ENCODE results near the gene PTCH1.

GRCh38 chr9:95493402-95493801 lies 23.4 kb downstream of the PTCH1 start:
- TF ChIP-seq CTCF (IDR thresholded peaks at IDR 0.05; ENCODE audit: low read depth, low read length) (no peak), EZH2phosphoT487 (IDR thresholded peaks at IDR 0.05; ENCODE audit: low read depth) (no peak)
